ENCODE results near the gene SMAGP.
"Not testable (repeated sequence)": the region's sequence is repeated elsewhere in the genome, so short reads cannot be mapped to it uniquely, and the experiment has no call there.

SMAGP gene

DNA sequence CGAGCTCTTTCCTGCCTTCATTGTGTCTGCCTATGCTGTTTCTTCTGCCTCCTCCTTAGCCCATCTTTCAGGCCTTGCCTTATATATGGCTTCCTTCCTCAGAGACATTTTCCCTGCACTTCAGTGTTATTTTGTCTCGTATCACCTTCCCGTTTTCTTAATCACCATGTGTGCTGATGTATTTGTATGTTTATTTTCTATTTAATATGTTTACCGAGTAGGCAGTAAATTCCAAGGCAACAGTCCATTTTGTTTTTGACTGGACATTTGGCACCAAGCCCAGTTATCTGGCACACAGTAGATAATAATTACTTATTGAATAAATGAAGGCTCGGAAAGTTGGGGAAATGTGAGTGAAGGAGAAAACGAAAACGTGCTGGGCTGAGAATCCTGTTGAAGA lies 47.8 kb downstream of the SMAGP start:
- no peak for DNase-seq

DNA sequence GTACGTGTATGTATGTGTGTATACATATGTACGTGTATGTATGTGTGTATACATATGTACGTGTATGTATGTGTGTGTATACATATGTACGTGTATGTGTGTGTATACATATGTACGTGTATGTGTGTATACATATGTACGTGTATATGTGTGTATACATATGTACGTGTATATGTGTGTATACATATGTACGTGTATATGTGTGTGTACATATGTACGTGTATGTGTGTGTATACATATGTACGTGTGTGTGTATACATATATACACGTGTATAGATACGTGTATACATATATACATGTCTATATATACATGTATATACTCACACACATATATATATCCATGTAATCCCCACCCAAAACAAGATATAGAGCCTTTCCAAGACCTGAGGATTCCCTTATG lies 50.4 kb downstream of the SMAGP start:
- DNase-seq, result not testable (repeated sequence)

DNA sequence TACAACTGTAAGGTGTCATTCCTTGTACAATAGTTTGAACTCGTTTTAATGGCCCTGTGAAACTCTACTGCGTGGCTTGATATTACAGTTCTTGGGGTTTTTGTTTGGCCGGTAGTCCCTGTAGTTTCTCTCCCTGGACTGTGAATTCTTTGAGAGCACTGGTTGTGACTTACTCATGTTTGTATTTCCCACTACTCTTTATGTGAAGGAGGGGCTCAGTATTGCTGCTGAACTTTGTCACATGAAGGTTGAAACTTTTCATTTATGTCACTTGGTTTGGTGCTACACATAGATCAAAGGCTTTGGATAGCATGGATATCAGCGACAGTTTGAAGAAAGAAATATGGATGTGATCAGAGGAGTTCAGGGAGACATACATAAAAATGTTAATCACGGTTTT lies 50.9 kb downstream of the SMAGP start:
- DNase-seq, result no peak

DNA sequence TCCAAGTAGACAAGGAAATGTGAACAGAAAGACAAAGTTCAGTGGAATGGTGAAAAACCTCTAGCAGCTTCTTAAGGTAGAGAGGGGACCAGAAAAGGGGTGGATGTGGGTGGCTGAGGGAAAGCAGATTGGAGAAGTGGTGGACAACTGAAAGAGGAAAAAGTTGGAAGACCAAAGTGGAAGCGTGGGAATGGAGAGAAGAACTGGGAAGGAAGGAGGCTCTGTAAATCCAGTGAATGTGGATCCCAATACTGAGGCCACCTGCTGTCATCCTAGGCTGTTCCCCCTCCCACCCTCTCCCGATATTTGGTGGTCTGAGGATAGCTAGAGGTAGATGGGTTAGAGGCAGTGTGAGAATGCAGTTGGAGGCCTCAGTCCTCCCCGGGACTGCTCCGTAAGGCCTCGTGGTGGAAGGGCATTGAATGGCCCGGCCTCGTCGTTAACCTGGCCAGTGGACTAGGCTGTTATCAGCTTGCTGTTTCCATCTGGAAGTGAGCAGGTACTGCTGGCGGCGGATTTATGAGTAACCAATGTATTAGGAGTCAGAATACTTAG lies 51.5 kb downstream of the SMAGP start:
- DNase-seq, result no peak

DNA sequence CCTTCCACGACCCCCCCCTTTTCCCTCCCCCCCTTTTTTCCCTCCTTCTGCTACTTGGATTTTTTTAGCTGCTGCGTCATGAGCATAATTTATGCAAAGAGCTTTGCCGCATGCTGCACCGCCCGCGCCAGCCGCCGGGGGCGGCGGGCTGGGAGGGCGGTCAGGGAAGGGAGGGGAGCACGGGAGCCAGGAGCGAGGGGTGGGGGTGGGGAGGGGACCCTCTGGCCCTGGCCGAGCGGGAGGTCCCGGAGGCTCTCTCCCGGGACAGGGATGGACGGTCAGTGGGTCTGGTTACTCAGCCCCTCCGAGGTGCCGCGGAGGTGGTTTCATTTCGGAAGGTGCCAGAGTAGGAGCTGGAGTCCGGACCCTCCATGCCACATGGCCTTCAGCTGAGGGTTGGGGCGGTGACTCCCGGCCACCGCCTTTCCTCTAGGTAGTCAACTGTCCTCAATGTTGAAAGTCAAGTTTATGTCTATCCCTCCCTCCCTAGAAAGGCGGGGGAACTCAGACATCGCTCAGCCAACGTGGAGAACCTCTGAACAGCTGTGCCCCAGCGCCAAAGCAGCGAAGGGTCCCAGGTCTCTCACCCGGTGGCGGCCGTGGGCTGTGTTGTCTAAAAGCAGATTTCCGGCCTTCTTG lies 52.1 kb downstream of the SMAGP start, which contains the start of gene POU6F1:
TSS of gene POU6F1 (minus strand) at position 95 of the 639 bp plus-strand sequence. CDS start 11,226 bp downstream, outside the sequence.
- no peak for DNase-seq

DNA sequence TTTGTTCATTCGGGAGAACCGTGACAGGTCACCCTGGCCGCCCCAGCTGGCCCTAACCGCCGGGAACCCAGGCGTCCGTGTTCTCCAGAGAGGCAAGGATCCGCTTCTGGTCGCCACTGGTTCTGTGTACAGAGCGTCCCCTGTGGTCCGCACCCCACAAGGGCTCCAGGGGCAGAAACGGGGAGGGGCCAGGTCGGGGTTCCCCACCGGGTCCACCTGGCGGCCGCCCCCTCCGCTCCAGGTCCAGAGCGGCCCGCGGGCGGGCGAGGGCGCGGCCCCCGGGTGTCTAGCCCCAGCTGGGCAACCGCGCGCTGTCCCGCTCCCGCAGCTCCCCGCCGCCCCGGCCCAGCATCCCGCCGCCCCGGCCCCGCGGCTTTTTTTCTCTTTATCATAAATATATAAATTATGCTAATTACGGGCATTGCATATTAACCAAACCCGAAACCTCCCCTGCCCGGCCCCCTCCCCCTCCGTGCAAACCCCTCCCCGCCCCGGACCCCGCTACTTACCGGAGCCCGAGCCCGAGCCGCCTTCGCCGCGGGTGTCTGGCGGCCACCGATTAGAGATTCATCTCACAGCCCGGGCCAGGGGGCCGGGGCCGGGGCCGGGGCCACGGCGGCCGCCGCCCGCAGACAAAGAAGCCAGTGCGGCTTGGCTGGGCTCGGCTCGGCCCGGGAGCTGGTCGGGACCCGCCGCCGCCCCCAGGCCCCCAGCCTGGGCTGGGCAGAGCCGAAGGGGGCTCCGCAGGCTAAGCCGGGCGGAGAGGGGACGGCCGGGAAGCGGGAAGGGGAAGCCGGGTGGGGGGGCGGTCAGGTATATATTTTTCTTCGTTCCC lies 52.9 kb downstream of the SMAGP start:
- DNase-seq, result no peak

DNA sequence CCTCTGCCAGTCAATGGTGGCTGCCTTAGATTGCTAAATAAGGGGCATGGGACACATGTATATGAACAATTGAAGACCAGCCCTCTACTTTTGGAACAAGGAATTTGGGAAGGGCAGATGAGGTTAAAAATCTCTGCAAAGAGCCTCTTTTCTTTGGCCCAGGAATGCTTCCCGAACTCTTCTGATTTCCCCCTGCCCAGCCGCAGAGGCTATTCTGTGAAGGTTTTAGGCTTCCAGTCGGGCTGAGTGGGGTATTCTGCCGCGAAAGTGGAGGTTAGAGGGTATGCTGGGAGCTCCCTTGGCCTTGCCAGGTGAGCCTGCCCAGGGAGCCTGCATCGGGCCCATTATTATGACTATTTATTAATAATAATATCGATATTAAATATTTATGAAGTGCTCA lies 53.6 kb downstream of the SMAGP start:
- DNase-seq, result no peak

DNA sequence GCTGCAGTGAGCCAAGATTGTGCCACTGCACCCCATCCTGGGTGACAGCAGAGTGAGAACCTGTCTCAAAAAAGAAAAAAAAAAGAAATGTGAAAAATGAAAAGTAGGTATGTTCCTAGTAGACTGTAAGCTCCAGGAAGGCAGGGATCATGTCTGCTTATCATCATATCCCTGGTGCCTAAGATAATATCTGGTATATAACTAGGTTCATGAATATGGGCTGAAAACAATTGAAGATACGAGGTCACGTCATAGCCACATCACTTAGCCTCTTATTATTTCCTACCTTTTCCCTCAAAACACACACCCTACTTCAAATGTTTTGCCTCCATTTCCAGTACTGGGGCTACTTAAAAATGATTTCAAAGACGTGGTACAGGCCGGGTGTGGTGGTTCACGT lies 55.3 kb downstream of the SMAGP start:
- DNase-seq, result no peak

DNA sequence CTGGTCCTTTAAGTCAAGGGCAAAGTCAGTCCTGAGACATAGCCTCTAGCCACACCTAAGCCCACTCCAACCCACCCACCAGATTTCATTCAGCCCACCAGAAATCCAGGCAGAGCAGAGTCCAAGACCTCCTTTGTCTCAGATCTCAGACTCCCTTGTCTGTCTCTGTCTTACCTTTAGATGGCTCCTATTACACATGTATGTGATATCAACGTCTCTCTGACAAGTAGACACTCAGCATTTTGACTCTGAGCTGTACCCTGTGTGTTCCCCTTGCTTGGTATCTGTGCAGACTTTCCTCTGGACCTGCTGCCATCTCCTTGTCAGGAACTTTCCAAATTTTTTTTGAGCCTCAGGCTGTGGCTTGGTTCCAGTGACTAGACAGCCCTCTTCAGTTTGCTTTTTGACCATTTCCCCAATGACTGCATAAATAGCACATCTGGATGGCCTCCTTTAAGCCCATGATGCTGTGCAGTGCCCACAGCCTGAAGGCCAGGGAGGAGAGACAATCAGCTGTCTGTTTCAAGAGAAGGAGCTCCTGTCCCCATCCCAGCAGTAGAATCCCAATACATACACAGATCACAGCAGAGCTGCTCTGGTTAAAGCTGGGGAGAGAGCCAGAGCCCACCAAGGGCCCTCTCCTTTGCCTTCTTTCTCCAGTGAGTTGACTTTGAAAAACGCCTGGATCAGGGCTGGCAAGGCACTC lies 59.4 kb downstream of the SMAGP start:
- no peak for DNase-seq

DNA sequence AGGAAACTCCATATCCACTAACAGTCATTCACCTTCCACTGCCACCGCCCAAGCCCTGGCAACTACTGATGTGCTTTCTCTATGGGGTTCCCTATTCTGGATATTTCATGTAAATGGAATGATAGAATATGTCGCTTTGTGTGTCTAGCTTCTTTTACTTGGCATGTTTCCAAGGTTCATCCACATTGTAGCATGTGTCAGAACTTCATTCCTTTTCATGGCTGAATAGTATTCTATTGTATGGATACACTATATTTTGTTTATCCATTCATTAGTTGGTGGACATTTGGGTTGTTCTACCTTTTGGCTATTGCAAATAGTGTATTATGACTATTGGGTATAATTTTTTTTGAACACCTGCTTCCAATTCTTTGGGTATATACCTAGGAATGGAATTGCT lies 61.0 kb downstream of the SMAGP start:
- DNase-seq, result no peak

DNA sequence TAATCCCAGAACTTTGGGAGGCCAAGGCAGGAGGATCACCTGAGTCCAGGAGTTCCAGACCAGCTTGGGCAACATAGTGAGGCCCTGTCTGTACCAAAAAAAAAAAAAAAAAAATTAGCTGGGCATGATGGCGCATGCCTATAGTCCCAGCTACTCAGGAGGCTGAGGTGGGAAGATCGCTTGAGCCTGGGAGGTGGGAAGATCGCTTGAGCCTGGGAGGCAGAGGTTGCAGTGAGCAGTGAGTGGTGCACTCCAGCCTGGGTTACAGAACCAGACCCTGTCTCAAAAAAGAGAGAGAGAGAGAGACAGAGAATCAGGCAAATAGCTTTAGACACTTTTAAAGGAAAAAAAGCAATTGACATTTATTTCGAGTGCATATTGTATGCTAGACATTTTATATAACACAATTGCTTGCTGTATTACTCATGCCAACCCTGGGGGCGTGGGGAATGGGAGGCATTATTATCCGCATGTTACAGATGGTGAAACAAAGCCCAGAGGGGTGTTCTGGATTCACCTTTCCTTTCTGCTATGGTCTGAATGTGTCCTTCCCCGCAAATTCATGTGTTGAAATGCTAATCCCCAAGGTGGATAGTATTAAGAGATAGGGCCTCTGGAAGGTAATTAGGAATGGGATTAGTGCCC lies 62.1 kb downstream of the SMAGP start:
- DNase-seq, result no peak

DNA sequence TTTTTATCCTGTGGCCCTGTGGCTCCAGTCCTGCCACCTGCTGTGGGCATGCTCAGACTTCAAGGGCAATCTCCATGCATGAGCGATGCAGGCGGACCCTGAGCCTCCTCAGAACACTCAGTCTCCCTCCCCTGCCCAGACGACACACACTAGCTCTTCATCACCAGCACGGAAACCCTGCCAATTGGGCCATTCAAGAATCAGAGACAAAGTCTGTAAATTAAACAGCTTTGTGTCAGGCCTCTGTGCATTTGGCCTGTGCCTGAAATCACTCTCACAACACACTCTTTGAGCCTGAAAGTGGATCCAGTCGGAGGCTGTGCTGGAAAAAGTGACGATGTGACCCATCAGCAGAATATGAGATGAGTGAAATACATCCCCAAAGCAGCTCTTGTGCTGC lies 64.9 kb downstream of the SMAGP start:
- DNase-seq, result no peak

DNA sequence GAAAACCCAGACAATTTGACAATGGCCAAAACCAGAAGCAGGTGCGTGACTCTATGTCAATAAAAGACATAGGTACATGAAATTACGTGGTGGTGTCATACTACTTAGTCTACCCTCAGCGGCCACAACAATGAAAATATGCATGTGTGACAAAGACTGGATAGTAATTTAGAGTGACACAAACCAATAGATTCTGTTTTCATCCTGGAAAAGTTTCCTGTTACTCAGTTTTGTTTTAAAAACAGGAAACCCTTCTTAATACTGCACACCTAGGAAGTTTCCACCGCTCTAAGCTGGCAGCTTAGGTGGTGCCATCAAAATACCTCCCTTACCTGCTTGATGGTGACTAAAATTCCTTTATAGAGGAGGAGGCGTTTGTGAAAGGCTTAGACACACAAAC lies 67.5 kb downstream of the SMAGP start:
- DNase-seq, result no peak

DNA sequence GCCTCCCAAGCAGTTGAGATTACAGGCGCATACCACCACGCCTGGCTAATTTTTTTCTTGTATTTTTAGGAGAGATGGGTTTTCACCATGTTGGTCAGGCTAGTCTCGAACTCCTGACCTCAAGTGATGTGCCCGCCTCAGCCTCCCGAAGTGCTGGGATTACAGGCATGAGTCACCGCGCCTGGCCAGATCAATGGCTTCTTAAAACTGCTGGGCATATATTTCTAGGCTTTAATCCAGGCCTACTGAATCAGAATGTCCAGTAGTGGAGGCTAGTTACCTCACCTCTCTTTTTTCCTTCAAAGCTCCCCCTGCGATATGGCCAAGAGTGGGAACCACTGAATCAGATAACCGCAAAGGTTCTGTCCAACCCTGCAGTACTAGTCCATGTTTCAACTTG lies 69.4 kb downstream of the SMAGP start:
- no peak for DNase-seq

DNA sequence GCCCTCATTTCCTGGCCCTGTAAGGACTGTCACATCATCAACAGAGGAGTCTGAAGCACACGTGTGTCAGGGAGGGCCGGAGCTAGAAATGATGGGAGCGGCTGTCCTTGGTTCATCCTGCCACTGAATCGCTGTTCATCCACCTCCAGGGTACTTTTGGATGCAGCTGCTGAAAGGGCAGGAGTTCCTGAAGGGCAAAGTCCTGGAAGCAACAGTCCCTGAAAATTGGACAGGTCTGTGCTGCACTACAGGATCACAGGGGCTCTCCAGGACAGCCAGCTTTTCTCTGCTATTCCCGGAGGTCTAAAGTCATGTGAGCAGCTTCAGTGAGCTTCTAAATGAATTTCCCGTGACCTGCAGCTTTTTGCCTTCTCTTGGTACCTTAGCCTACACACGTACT lies 70.1 kb downstream of the SMAGP start:
- DNase-seq, result no peak

DNA sequence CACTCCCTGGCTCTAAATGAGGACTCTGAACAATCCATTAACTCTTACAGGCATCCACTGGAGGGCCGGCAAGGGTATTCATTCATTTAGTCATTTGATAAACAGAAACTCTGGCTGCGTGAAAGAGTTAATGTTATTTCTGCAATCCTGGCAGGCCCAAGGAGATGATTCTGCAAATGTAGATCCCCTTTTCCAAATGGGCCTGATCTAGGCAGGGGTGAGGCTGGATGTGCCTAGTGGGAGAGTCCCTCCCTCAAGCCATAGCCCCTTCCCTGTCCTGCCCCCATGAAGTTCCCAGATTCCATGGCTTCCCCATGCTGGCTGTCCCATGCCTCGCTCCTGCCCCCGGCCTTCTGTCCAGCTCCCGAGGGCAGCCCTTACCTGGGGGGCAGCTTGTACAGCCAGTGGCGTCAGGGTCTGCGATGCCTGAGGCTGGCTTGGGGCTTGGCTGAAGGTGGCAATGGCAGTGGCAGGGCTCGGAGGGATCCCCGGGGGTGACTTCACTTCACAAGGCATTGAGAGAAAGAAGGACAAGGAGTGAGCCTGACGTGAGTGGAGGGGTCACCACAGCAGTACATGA lies 70.8 kb downstream of the SMAGP start:
- DNase-seq, result no peak

DNA sequence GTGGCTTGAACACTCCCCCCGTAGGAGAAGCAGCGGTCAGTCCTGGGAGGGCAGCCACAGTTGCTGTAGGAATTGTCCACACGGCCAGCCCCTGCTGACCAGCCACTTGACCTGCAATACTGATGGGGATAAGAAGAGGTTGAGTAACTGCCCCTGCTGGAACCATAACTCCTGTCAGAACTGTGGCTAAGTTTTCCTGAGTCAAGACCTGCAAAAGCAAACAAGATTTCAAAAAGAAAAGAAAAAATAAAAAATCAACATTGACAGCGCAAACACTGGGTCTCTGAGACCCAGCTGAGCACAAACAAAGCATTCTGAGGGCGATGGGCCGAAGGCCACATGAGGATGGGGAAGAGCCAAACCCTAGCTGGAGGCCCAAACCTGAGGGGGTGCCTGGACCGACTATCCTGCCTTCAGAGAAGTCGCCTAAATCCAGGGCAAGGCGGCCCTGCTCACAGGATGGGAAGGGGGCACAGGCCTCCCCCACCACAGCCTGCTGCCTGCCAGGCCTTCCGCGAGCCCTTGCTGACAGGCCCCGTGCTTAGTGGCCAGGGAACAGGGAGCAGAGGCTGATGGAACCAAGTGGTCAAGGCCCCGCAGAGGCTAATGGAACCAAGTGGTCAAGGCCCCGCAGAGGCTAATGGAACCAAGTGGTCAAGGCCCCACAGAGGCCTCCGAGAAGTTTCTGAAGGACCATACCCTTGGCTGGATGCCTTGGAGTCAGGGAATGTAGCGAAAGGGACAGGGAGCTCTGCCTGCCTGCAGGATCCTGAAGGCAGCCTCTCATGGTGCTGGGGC lies 71.4 kb downstream of the SMAGP start:
- no peak for DNase-seq

DNA sequence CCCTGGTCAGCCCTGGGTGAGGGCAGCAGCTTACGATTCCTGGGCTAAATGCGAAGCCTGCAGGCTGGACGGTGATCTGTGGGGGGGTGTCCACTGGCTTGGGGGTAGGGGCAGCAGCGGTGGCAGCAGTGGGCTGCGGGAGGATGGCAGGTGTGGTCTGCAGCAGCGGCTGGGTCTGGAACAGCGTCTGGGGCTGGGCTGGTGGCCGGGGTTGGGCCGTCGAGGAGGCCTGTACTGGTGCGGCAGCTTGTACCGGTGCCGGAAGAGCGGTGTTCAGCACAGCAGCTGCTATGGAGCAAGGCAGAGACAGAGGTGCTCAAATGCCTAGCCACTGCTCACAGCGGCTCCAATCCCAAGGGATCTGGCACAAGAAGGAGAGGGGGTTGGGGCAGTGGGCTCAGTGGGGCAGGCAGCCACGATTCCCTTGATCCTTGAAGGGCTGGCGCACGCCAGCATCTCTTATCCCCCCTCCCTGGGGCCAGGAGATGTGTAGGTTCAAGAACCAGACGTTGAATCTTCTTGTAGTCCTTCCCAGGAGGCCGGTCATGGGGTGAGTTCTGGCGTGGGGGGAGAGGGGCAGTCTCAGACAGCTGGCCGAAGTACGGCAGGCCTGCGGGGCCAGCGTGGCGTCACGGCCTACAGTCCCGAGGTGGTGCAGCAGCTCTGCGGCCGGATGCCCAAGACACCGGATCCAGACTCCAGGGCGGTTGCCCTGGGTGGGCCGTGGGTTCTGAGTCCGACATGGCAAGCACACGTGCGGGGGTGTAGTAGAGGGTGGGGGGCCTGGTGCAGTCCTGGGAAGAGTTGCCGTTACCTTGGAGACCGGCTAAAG lies 72.3 kb downstream of the SMAGP start:
- DNase-seq, result no peak

DNA sequence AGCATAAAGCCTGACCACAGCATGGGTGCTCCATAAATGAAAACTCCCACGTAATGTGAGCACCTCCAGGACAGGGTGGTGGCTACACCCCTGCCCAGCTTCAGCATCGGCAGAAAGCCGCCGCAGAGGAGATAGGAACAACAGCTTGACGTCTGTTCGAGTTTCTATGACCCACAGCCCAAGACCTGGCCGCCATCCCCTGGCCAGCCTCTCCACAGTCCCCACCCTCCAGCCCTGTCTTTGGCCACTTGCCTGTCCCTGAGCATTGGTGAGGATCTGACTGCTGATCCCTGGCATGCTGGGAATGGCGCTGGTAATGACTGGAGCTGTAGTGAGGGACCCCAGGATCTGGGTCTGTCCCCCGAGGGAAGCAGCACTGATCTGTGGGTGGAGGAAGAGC lies 73.7 kb downstream of the SMAGP start:
- no peak for DNase-seq

DNA sequence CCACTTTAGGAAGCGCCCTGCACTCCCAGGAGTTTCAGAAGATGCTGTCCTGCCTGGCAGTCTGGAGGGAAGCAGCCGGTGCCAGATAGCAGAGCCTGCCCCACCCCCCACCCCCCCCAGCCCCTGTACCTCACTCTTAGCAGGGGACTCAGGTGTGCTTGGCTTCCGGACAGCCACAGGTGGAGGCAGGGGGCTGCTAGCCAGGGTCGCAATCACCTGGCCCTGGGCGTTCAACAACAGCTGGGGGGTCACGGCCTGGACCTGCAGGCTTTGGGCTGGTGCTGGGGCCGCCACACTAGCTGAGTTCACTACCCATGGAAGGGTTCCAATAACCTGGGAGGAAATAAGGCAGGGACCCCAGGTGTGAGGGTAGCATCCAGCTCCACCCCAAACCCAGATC lies 74.4 kb downstream of the SMAGP start:
- DNase-seq, result no peak
